SHP77 (cell line): Measurements from ENCODE around the gene PPP5C.

Source experiments
- DNase-seq, 2 experiments: peaks; one replicate each; lab custom pipeline; 2025; lab: John Stamatoyannopoulos, UW

Gene PPP5C

GRCh38 chr19:46337487-46337886 is 9.4 kb upstream of the PPP5C start:
- no peak for DNase-seq

DNA sequence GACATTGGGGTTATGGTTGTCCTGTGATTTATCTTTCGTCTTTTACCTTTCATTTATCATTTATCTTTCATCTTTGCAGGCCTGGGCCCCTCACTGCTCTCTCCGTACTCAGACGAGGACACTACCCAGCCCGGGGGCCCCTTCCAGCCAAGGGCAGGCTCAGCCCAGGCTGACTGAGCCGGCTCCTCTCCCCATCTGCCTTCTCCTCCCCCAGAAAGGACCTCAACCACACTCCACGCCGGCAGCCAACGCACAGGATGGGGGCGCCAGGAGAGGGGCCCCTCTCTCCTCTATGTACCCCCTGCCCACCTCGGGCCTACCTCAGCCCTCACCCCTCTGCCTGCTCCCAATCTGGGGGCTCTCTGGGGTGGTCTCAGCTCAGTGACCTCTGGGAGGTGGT is 7.4 kb upstream of the PPP5C start:
- DNase-seq: no peak

DNA sequence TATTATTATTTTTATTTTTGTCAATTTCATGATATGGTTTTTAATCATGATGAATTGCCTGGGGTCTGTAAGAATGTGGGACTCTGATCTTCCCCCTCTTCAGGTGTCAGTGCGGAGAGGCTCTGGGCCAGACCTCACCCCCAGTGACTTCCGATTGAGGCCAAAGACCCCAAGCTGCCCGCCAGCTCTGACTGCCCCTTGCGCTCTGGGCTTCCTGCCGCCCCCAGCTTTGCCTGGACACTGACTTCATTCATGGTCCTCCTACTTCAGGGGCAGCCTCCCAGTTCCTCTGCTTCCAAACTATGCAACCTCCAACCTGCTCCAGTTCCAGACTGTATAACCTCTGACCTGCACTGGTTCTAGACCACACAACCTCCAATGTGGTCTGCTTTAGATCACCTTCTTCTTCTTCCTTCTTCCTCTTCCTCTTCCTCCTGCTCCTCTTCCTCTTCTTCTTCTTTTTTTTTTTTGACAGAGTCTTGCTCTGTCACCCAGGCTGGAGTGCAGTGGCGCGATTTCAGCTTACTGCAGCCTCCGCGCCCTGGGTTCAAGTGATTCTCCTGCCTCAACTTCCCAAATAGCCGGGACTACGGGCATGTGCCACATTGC is 6.7 kb upstream of the PPP5C start:
- no peak for DNase-seq

- no peak for DNase-seq
Observed at GRCh38 chr19:46341937-46342336, 5.0 kb upstream of the PPP5C start.

DNA sequence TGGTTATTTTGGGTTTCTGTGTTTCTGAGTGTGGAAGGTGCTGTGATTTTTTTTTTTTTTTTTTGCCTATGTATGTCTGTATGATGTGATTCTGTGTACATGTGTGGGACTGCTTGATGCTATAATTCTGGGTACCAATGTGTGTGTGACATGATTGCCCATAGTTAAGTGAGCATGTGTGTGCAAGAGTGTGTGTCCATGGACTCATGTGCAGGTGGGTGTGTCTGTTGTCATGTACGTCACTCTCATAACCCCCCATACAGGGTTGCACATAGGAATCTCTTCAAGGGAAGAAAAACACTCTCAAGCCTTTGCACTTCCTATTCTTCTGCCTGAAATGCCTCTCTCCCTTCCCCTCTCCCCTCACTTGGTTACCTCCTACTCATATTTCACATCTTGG is 2.5 kb upstream of the PPP5C start:
- no peak for DNase-seq

GRCh38 chr19:46345157-46345556 is 1.7 kb upstream of the PPP5C start:
- no peak for DNase-seq

DNA sequence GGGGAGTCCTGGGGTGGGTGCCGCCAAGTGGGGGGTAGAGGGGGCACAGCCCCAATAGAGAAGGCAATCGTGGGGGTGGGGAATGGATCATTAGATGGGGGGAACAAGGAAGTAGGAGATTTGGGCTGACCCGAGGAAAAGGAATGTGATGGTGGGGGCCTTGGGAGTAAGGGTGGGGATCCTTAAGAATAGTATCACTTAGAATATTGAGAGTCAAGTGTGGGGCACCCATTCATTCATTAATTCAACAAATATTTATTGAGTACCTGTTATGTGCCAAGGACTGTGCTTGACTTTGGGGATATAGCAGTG is 641 bp downstream of the PPP5C start:
- no peak for DNase-seq

GRCh38 chr19:46347985-46348384 is 1.1 kb downstream of the PPP5C start:
- DNase-seq: no peak

GRCh38 chr19:46349311-46349993 is 2.6 kb downstream of the PPP5C start:
- DNase-seq: no peak

GRCh38 chr19:46350029-46350757 is 3.3 kb downstream of the PPP5C start:
- DNase-seq: no peak

GRCh38 chr19:46350758-46351159 is 3.9 kb downstream of the PPP5C start:
- no peak for DNase-seq

GRCh38 chr19:46351241-46352041 is 4.6 kb downstream of the PPP5C start:
- DNase-seq: no peak

GRCh38 chr19:46353730-46354528 is 7.0 kb downstream of the PPP5C start:
- no peak for DNase-seq

DNA sequence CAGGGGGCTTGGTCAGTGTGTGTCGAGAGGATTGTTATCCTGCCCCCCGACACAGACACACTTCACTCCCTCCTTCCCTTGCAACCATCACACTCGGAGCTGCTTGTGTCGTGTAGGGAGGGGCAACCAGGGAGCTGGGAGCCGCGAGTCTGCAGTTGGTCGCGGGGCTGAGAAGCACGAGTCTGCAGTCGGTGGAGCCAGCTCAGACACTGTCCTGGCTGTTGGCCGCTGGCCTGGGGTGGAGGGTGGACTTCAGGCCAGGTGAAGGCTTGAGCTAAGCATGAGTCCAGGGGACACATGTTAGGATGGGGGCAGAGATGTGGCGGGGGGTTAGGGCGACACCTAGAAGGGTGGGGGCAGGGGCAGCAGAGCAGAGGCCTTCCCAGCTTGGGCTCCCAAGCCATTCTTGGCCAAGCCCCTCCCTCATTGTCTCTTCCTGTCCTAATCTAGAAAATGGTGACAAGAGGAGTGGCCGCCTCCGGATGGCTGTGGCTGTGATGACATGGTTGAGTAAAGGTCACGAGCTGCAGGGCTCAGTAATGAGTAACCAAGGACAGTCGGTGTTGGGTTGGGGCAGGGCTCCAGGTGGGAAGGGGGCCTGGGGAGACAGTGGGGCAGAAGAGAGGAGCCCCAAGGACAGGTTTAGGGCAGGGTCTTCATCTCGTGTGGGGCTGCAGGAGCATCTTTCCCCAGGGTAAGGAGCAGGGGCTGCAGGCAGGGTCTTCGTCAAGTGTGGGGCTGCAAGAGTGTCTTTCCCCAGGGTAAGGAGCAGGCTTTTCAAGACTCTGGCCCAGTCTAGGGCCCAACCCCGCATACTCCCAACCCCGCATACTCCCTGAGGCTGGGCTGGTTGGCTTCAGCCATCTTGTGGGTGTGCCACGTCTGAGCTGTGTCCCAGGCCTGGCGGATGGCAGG is 8.6 kb downstream of the PPP5C start:
- DNase-seq: no peak

DNA sequence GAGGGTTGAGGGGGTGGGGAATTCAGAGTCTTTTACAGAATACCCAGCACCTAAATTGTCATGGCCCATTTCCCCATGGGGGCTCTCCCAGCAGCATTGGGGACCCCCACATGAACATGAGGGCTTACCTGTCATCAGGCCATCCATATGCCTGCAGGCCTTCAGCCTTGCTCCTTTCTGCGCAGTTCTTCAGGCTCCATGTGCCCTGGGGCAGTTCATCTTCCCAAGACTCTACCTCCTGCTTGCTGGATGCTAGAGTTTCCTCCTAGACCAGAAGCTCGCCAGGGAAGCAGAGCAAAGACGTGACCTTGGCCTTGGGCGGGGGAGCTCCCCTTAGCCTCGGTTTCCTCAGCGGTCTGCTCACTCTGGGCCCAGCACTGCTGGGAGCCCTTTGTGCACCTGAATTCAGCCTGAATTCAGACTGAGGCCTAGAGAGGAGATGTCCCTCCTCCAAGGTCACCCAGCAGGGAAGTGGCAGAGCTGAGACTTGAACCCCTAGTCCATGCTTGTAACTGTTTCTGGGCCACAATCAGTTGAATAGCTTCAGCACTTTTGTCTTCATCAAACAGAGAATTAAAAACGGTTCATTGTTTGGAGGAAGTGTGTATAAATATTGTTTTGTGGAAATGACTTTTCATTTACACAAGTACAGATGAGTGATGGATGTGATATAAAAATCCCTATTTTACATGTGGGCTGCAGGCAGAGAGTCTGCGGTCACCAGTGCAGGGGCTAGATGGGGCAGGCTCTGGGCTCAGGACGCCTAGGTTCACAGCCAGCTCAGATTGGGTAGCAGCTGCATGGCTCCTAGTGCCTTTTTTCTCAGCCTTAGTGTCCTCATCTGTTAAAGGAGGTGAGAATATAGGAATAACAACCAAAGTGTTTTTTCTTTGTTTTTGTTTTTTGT is 9.5 kb downstream of the PPP5C start:
- DNase-seq: no peak

DNA sequence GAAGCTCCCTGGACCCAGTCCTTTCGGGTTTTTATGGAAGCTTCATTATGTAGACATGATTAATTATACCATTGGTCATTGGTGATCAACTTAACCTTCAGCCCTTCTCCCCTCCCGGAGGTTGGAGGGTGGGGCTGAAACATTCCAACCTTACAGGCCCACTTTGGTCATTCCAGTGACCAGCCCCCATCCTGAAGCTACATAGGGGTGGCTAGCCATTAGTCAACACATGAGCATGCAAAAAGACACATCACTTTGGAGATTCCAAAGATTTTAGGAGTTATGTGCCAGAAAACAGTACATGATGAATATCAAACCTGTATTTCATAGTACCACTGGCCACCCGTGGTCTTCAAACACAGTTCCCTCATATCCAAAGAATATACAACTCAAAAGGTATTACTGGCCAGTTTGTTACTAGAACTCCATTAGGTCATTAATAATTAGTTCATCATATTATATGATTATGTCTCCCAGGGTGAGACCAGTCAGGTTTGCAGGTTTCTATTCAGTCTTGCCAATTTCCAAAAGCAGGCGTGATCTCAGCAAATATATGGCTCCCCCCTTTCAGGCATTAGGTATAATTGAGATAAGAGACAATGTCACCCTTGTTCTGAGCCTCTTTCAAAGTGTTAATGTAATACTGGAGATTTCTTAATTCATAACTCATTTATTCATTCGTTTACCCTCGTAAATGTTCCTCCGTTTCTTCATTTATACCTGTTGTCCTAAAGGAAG is 11.1 kb downstream of the PPP5C start:
- DNase-seq: no peak

DNA sequence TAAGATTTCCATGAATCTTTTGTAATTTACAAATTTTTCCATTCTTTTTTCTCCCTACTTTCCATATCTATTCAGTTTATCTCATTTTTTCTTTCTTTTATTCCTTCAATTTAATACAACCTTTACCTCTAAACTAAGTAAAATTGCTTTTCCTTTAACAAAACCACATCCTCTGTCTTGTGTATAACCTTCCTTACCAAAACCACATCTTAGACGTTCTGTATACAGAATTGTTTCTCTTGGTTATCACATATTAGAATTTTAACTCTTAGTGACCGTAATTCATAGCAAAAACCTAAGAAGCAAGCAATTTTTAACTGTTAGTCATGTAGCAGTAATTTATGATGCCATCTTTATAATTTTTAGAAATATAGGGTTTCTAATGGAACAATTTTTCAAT is 15.0 kb downstream of the PPP5C start:
- DNase-seq: no peak

GRCh38 chr19:46364359-46364758 is 17.5 kb downstream of the PPP5C start:
- no peak for DNase-seq

GRCh38 chr19:46365561-46365960 is 18.7 kb downstream of the PPP5C start:
- DNase-seq: no peak
